Vagina (tissue), 2 donors: ENCODE results near the gene SPATA21. TPM values are rescaled to one million over a fixed set of nuclear protein-coding genes. Genes with fewer than 3 reads are reported as not detected.

ENCODE experiments used
- DNase-seq, 2 donors: peaks; one replicate each; pipeline ENCODE4 v3.0.0-alpha.2; 2017; ENCODE audit errors: extremely low spot score in 2 of 2
- H3K27ac ChIP-seq: fragments of 200-600 bp; sonication (generic); one replicate; pipeline ENCODE4 v1.5.1; 2019
- H3K27me3 ChIP-seq: fragments of 200-600 bp; sonication (generic); one replicate; pipeline ENCODE4 v1.5.1; 2019
- H3K36me3 ChIP-seq, 2 donors: fragments of 200-600 bp; sonication (generic); one replicate each; pipeline ENCODE4 v1.5.1; 2017 to 2019
- H3K4me1 ChIP-seq: fragments of 200-600 bp; sonication (generic); one replicate; pipeline ENCODE4 v1.5.1; 2019
- H3K4me3 ChIP-seq, 2 donors: fragments of 200-600 bp; sonication (generic); 1 replicate in 1 of 2; 2 replicates in 1 of 2; pipeline ENCODE4 v1.5.1; 2016 to 2019
- H3K9me3 ChIP-seq: fragments of 200-600 bp; sonication (generic); one replicate; pipeline ENCODE4 v1.5.1; 2019
- CTCF ChIP-seq, 3 experiments: fragments of 450-650 bp in 2 of 3; fragments of 200-600 bp in 1 of 3; sonication (generic) in 1 of 3; IDR thresholded peaks; one replicate each; pipeline ENCODE4 v1.5.1; 2017 to 2019; ENCODE audit warnings: antibody characterized with exemption in 3 of 3, mild to moderate bottlenecking in 2 of 3, moderate library complexity in 2 of 3
- POLR2A ChIP-seq, 2 donors: fragments of 450-650 bp; IDR thresholded peaks; one replicate each; pipeline ENCODE4 v1.6.1; 2017; ENCODE audit warnings: antibody characterized with exemption in 2 of 2, mild to moderate bottlenecking in 2 of 2, moderate library complexity in 2 of 2
- POLR2AphosphoS5 ChIP-seq, 2 donors: sonication (generic); formaldehyde crosslinking; IDR thresholded peaks; one replicate each; pipeline ENCODE4 v1.9.0; 2017; ENCODE audit warnings: antibody characterized with exemption in 2 of 2, mild to moderate bottlenecking in 2 of 2, low read depth in 1 of 2; ENCODE audit not compliant: insufficient read depth in 1 of 2
- intact Hi-C: fragments of 100-400 bp; cut with DNase I; formaldehyde crosslinking; loops from one replicate; pipeline ENCODE4 v1.15.1; 2023
- total RNA-seq: library from RNA; depleted of rRNA; stranded (reverse); fragments of >200 nt; gene quantifications from one replicate; pipeline ENCODE4 v1.2.3, GENCODE V29; 2016

The SPATA21 gene
- total RNA-seq, 1 donor from 2014 or later: not detected

GRCh38 chr1:16422041-16422440, 15.2 kb downstream of the SPATA21 start:
- intact Hi-C loops: no loop called here
- Histone ChIP-seq H3K4me1 (no peaks in the 10 kb centered on the region), H3K36me3 (no peaks in the 10 kb centered on the region), H3K27ac (no peak overlapping the region), H3K9me3 (no peaks in the 10 kb centered on the region), H3K4me3 (no peak overlapping the region), H3K27me3 (no peaks in the 10 kb centered on the region)
- no peak for TF ChIP-seq CTCF (IDR thresholded peaks at IDR 0.05)
- no peak for TF ChIP-seq POLR2A (IDR thresholded peaks at IDR 0.05)
- no peak for DNase-seq

DNA sequence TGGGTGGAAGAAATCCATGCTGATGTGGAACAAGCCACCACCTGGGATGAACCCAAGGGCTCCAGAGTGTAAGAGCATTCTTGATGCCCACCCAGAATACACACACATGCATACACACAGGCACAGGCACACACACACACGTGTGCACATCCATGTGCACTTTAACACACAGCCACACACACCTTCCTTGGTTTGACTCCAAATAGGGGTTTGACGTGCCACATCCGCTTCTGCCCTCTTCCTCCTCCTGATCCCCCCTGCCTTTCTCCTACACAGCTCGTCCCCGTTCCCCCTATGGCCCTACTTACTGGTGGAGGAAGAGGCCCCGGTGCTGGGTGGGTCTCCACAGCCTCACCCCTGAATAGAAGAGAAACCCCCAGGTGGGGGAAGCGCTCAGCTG, 16.0 kb downstream of the SPATA21 start:
- intact Hi-C loops: no loop called here
- Histone ChIP-seq H3K36me3 (no peaks in the 10 kb centered on the region), H3K4me1 (no peaks in the 10 kb centered on the region), H3K4me3 (no peak overlapping the region), H3K9me3 (no peaks in the 10 kb centered on the region), H3K27me3 (no peaks in the 10 kb centered on the region), H3K27ac (no peak overlapping the region)
- no peak for DNase-seq
- no peak for TF ChIP-seq POLR2A (IDR thresholded peaks at IDR 0.05)

- Histone ChIP-seq H3K27me3 (no peaks in the 10 kb centered on the region), H3K4me1 (no peaks in the 10 kb centered on the region), H3K4me3 (no peak overlapping the region), H3K27ac (no peak overlapping the region), H3K36me3 (no peaks in the 10 kb centered on the region), H3K9me3 (no peaks in the 10 kb centered on the region)
- TF ChIP-seq POLR2AphosphoS5 (IDR thresholded peaks at IDR 0.05; ENCODE audit: insufficient read depth in 1 of 2, low read depth in 1 of 2) (no peak), CTCF (IDR thresholded peaks at IDR 0.05) (no peak), POLR2A (IDR thresholded peaks at IDR 0.05) (no peak)
- DNase-seq: no peak
- intact Hi-C loops: no loop called here
These were observed 16.7 kb downstream of the SPATA21 start for GRCh38 chr1:16420424-16421118.

GRCh38 chr1:16418823-16419425, 18.3 kb downstream of the SPATA21 start:
- TF ChIP-seq POLR2AphosphoS5 (IDR thresholded peaks at IDR 0.05; ENCODE audit: insufficient read depth in 1 of 2, low read depth in 1 of 2) (no peak), CTCF (IDR thresholded peaks at IDR 0.05) (no peak)
- DNase-seq: no peak
- Histone ChIP-seq H3K27me3 (no peaks in the 10 kb centered on the region), H3K27ac (no peak overlapping the region), H3K9me3 (no peaks in the 10 kb centered on the region), H3K4me1 (no peaks in the 10 kb centered on the region), H3K4me3 (no peak overlapping the region), H3K36me3 (no peaks in the 10 kb centered on the region)
- intact Hi-C loops: no loop called here

DNA sequence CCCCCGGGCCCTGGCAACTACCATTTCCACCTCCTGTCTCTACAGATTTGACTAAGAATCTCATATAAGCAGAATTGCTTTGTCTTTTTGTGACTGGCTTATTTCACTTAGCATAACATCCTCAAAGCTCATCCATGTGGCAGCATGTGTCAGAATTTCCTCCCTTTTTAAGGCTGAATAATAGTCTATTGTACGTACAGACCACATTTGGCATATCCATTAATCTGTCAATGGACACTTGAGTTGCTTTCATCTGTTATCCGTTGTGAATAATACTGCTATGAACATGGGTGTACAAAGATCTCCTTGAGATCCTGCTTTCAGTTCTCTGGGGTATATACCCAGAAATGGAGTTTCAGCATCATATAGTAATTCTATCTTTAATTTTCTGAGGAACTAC, 24.0 kb downstream of the SPATA21 start:
- H3K4me3 ChIP-seq: no peak overlapping the region
- no peaks in the 10 kb centered on the region for H3K27me3 ChIP-seq
- H3K9me3 ChIP-seq: no peaks in the 10 kb centered on the region
- intact Hi-C loops: no loop called here
- no peak for TF ChIP-seq POLR2A (IDR thresholded peaks at IDR 0.05)
- no peak for TF ChIP-seq CTCF (IDR thresholded peaks at IDR 0.05)
- TF ChIP-seq POLR2AphosphoS5 (IDR thresholded peaks at IDR 0.05; ENCODE audit: insufficient read depth in 1 of 2, low read depth in 1 of 2): no peak
- DNase-seq: no peak
- no peaks in the 10 kb centered on the region for H3K36me3 ChIP-seq
- H3K27ac ChIP-seq: no peak overlapping the region
- H3K4me1 ChIP-seq: no peaks in the 10 kb centered on the region
